Measurements from ENCODE around the gene RPA1.

DNA sequence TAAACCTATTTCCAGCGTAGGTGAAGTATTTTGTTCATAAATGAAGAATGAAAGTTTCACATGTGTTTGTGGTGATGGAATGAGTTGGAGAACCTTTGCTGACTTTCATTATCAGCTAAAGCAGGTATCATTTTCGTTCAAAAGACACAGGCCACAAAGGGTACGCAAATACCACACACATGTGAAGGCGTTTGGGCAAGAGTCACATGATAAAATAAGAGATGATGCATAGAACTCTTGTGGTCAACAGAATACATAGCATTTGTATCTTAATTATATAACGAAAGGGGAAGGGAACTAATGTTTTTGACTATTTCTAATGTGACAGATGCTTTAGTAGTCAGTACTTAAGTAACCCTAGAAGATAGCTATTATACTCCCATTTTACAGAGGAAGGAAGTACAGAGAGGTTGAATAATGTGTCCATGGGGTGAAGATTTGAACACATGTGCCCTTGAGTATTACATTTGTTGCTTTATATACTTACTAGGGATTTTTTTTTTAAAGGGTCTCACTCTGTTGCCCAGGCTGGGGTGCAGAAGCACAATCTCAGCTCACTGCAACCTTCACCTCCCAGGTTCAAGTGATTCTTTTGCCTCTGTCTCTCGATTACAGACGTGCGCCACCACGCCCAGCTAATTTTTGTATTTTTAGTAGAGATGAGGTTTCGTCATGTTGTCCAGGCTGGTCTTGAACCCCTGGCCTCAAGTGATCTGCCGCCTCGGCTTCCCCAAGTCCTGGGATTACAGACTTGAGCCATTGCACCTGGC is 4.8 kb downstream of the RPA1 start:
- TF ChIP-seq, protein P1, sequence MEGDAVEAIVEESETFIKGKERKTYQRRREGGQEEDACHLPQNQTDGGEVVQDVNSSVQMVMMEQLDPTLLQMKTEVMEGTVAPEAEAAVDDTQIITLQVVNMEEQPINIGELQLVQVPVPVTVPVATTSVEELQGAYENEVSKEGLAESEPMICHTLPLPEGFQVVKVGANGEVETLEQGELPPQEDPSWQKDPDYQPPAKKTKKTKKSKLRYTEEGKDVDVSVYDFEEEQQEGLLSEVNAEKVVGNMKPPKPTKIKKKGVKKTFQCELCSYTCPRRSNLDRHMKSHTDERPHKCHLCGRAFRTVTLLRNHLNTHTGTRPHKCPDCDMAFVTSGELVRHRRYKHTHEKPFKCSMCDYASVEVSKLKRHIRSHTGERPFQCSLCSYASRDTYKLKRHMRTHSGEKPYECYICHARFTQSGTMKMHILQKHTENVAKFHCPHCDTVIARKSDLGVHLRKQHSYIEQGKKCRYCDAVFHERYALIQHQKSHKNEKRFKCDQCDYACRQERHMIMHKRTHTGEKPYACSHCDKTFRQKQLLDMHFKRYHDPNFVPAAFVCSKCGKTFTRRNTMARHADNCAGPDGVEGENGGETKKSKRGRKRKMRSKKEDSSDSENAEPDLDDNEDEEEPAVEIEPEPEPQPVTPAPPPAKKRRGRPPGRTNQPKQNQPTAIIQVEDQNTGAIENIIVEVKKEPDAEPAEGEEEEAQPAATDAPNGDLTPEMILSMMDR (IDR thresholded peaks at IDR 0.05; ENCODE audit: insufficient read depth, low read length, poor library complexity, severe bottlenecking): no peak
- TF ChIP-seq EZH2phosphoT487 (conservative IDR thresholded peaks at IDR 0.05; ENCODE audit: low read length): no peak

All from SU-DHL-6 (cell line).